Upper lobe of left lung (tissue), 4 donors: ENCODE measurements around the gene SUPT5H.

Experiments used
- CTCF ChIP-seq, 6 experiments: fragments of 450-650 bp in 4 of 6; fragments of 200-600 bp in 2 of 6; sonication (generic) in 2 of 6; IDR thresholded peaks; one replicate each; pipeline ENCODE4 v1.5.1; 2016 to 2019; ENCODE audit warnings: antibody characterized with exemption in 6 of 6
- EP300 ChIP-seq, 4 donors: sonication (generic); formaldehyde crosslinking; IDR thresholded peaks; one replicate each; pipeline ENCODE4 v1.5.1; 2017; ENCODE audit warnings: antibody characterized with exemption in 4 of 4, control low read depth in 2 of 4

GRCh38 chr19:39448271-39448670, 2.9 kb downstream of the SUPT5H start:
- TF ChIP-seq CTCF (IDR thresholded peaks at IDR 0.05): no peak
- TF ChIP-seq EP300 (IDR thresholded peaks at IDR 0.05): no peak
